HEK293 (cell line): ENCODE measurements around the gene PALMD.

Experiments
- KLF16 ChIP-seq: fragments of 450-650 bp; formaldehyde crosslinking; IDR thresholded peaks from 2 replicates; pipeline ENCODE4 v1.5.1; 2017; ENCODE audit warnings: missing biosample characterization, missing genetic modification characterization
- SETDB1 ChIP-seq: IDR thresholded peaks from one replicate; pipeline ENCODE4 v1.6.1; 2017; ENCODE audit warnings: mild to moderate bottlenecking, low read length, moderate library complexity, mixed read lengths; ENCODE audit not compliant: insufficient read length
- YY1 ChIP-seq: fragments of 450-650 bp; formaldehyde crosslinking; IDR thresholded peaks from 2 replicates; pipeline ENCODE4 v1.5.1; 2018; ENCODE audit warnings: missing biosample characterization, missing genetic modification characterization
- ZBTB8A ChIP-seq: fragments of 450-650 bp; formaldehyde crosslinking; IDR thresholded peaks from 2 replicates; pipeline ENCODE4 v1.5.1; 2016; ENCODE audit warnings: missing biosample characterization, missing genetic modification characterization
- ZNF10 ChIP-seq: fragments of 450-650 bp; formaldehyde crosslinking; IDR thresholded peaks from 2 replicates; pipeline ENCODE4 v1.5.1; 2017; ENCODE audit warnings: missing biosample characterization, missing genetic modification characterization
- ZNF292 ChIP-seq: fragments of 450-650 bp; formaldehyde crosslinking; IDR thresholded peaks from 2 replicates; pipeline ENCODE4 v1.5.1; 2016; ENCODE audit warnings: low read depth, missing biosample characterization, missing genetic modification characterization, borderline replicate concordance
- ZNF544 ChIP-seq: fragments of 450-650 bp; formaldehyde crosslinking; IDR thresholded peaks from 2 replicates; pipeline ENCODE4 v1.5.0; 2017; ENCODE audit warnings: missing biosample characterization, missing genetic modification characterization
- ZXDB ChIP-seq: fragments of 450-650 bp; formaldehyde crosslinking; IDR thresholded peaks from 2 replicates; pipeline ENCODE4 v1.5.1; 2016; ENCODE audit warnings: missing biosample characterization, missing genetic modification characterization
- TF ChIP-seq, protein P1 (sequence below): fragments of 450-650 bp; formaldehyde crosslinking; IDR thresholded peaks from 2 replicates; pipeline ENCODE4 v1.5.1; 2017; ENCODE audit warnings: missing biosample characterization, missing genetic modification characterization
- TF ChIP-seq, protein P2 (sequence below): fragments of 450-650 bp; formaldehyde crosslinking; IDR thresholded peaks from 2 replicates; pipeline ENCODE4 v1.5.1; 2016; ENCODE audit warnings: missing biosample characterization, missing genetic modification characterization
- TF ChIP-seq, protein P3 (sequence below): fragments of 450-650 bp; formaldehyde crosslinking; IDR thresholded peaks from 2 replicates; pipeline ENCODE4 v1.5.1; 2016; ENCODE audit warnings: missing biosample characterization, missing genetic modification characterization

DNA sequence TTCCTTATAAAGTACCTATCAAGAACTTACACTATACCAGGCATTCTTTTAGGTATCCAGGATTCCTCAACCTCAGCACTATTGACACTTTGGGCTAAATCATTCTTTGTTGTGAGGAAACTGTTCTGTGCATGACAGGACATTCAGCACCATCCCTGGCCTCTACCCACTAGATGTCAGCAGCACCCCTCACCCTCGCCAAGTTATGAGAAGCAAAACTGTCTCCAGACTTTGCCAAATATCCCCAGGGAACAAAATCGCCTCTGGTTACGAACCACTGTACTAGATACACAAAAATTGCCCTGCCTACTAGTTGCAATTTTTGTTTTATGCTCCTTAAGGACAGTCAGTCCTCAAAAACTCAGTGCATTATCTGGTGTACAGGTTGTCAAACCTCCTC, 35.7 kb downstream of the PALMD start:
- TF ChIP-seq ZBTB8A (tag by site-specific recombination): no peak
- TF ChIP-seq, protein P1, sequence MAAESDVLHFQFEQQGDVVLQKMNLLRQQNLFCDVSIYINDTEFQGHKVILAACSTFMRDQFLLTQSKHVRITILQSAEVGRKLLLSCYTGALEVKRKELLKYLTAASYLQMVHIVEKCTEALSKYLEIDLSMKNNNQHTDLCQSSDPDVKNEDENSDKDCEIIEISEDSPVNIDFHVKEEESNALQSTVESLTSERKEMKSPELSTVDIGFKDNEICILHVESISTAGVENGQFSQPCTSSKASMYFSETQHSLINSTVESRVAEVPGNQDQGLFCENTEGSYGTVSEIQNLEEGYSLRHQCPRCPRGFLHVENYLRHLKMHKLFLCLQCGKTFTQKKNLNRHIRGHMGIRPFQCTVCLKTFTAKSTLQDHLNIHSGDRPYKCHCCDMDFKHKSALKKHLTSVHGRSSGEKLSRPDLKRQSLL (tag by site-specific recombination): no peak
- no peak for TF ChIP-seq KLF16 (tag by site-specific recombination)
- TF ChIP-seq, protein P2, sequence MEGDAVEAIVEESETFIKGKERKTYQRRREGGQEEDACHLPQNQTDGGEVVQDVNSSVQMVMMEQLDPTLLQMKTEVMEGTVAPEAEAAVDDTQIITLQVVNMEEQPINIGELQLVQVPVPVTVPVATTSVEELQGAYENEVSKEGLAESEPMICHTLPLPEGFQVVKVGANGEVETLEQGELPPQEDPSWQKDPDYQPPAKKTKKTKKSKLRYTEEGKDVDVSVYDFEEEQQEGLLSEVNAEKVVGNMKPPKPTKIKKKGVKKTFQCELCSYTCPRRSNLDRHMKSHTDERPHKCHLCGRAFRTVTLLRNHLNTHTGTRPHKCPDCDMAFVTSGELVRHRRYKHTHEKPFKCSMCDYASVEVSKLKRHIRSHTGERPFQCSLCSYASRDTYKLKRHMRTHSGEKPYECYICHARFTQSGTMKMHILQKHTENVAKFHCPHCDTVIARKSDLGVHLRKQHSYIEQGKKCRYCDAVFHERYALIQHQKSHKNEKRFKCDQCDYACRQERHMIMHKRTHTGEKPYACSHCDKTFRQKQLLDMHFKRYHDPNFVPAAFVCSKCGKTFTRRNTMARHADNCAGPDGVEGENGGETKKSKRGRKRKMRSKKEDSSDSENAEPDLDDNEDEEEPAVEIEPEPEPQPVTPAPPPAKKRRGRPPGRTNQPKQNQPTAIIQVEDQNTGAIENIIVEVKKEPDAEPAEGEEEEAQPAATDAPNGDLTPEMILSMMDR: peak; percentile 56; the same call in 1 of the 2 replicates
- no peak for TF ChIP-seq ZNF292 (tag by site-specific recombination)
- TF ChIP-seq, protein P3, sequence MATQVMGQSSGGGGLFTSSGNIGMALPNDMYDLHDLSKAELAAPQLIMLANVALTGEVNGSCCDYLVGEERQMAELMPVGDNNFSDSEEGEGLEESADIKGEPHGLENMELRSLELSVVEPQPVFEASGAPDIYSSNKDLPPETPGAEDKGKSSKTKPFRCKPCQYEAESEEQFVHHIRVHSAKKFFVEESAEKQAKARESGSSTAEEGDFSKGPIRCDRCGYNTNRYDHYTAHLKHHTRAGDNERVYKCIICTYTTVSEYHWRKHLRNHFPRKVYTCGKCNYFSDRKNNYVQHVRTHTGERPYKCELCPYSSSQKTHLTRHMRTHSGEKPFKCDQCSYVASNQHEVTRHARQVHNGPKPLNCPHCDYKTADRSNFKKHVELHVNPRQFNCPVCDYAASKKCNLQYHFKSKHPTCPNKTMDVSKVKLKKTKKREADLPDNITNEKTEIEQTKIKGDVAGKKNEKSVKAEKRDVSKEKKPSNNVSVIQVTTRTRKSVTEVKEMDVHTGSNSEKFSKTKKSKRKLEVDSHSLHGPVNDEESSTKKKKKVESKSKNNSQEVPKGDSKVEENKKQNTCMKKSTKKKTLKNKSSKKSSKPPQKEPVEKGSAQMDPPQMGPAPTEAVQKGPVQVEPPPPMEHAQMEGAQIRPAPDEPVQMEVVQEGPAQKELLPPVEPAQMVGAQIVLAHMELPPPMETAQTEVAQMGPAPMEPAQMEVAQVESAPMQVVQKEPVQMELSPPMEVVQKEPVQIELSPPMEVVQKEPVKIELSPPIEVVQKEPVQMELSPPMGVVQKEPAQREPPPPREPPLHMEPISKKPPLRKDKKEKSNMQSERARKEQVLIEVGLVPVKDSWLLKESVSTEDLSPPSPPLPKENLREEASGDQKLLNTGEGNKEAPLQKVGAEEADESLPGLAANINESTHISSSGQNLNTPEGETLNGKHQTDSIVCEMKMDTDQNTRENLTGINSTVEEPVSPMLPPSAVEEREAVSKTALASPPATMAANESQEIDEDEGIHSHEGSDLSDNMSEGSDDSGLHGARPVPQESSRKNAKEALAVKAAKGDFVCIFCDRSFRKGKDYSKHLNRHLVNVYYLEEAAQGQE (tag by site-specific recombination): no peak
- TF ChIP-seq ZNF10 (tag by site-specific recombination): peak; percentile 24; the same call in 1 of the 2 replicates
- no peak for TF ChIP-seq YY1
- no peak for TF ChIP-seq ZNF544 (tag by site-specific recombination)
- no peak for TF ChIP-seq SETDB1
- no peak for TF ChIP-seq ZXDB (tag by site-specific recombination)
